A549 (cell line): Measurements from ENCODE around the gene SFRP5. TPM values are rescaled to one million over a fixed set of nuclear protein-coding genes. Genes with fewer than 3 reads are reported as not detected.
A peak's percentile ranks its signal among the peaks of the same experiment; 100 is the strongest.

Experiments
- ATAC-seq, 2 experiments: fragments of 200-7000 bp in 1 of 2; fragments of >200 bp in 1 of 2; cut with Nextera tagmentation in 1 of 2; cut with Tn5 transposase in 1 of 2; 3 replicates each; pipeline versions ENCODE4 v1.8.0 to v1.9.1; 2018 to 2020; ENCODE audit warnings: mild to moderate bottlenecking in 1 of 2, moderate library complexity in 1 of 2
- CTCF ChIA-PET: fragments of 300-600 bp; sonication (Branson Sonifier 250); formaldehyde crosslinking; extraction: SDS; loops from one replicate; lab custom pipeline; 2021; ENCODE audit warnings: antibody characterized with exemption, inconsistent platforms; lab: Yijun Ruan, JAX
- POLR2A ChIA-PET: fragments of 350-600 bp; formaldehyde crosslinking; extraction: SDS; loops from one replicate; lab custom pipeline; 2021; ENCODE audit warnings: antibody characterized with exemption, inconsistent platforms; lab: Yijun Ruan, JAX
- DNase-seq, 2 experiments: peaks; one replicate each; pipeline versions ENCODE4 v3.0.0 to v3.0.0-alpha.2; 2011 to 2016; ENCODE audit warnings: low read depth in 1 of 2, low spot score in 1 of 2
- FAIRE-seq: peaks from 2 replicates; lab custom pipeline; 2011; peaks lifted over from hg19 to GRCh38; lab: Jason Lieb, UNC
- H3K27ac ChIP-seq, 2 experiments: fragments of >200 bp; sonication (Bioruptor Twin); formaldehyde crosslinking; 3 replicates each; pipeline ENCODE4 v1.5.1; 2016 to 2017
- H3K4me1 ChIP-seq: fragments of >200 bp; sonication (Bioruptor Twin); formaldehyde crosslinking; 3 replicates; pipeline ENCODE4 v1.6.1; 2016
- H3K4me2 ChIP-seq: fragments of >200 bp; sonication (Bioruptor Twin); formaldehyde crosslinking; 3 replicates; pipeline ENCODE4 v1.6.1; 2016
- H3K4me3 ChIP-seq: fragments of >200 bp; sonication (Bioruptor Twin); formaldehyde crosslinking; 3 replicates; pipeline ENCODE4 v1.5.1; 2016
- H3K9me3 ChIP-seq: fragments of >200 bp; sonication (Bioruptor Twin); formaldehyde crosslinking; 3 replicates; pipeline ENCODE4 v1.6.1; 2016
- CBX2 ChIP-seq: fragments of 200-600 bp; sonication (generic); IDR thresholded peaks from 2 replicates; pipeline ENCODE4 v1.6.1; 2016; ENCODE audit warnings: low read depth, mild to moderate bottlenecking, borderline replicate concordance
- CBX8 ChIP-seq: fragments of 200-600 bp; sonication (generic); IDR thresholded peaks from 2 replicates; pipeline ENCODE4 v1.6.1; 2016
- CEBPB ChIP-seq, 2 experiments: fragments of >200 bp in 1 of 2; sonication (Bioruptor Twin) in 1 of 2; formaldehyde crosslinking in 1 of 2; IDR thresholded peaks; 2 replicates each; pipeline ENCODE4 v1.6.1; 2012 to 2016
- CHD2 ChIP-seq: fragments of 150-350 bp; IDR thresholded peaks from 2 replicates; pipeline ENCODE4 v1.6.1; 2014; ENCODE audit warnings: low read length; ENCODE audit not compliant: partially characterized antibody
- CHD4 ChIP-seq: fragments of 200-600 bp; sonication (generic); IDR thresholded peaks from 2 replicates; pipeline ENCODE4 v1.6.1; 2016; ENCODE audit warnings: antibody characterized with exemption, mild to moderate bottlenecking, borderline replicate concordance
- EHF ChIP-seq: fragments of 250-450 bp; sonication (Bioruptor Pico); IDR thresholded peaks from 2 replicates; pipeline ENCODE4 v1.5.0; 2020; ENCODE audit warnings: mild to moderate bottlenecking
- ESRRA ChIP-seq: fragments of 150-350 bp; IDR thresholded peaks from 2 replicates; pipeline ENCODE4 v1.6.1; 2014; ENCODE audit warnings: mild to moderate bottlenecking, low read length, borderline replicate concordance
- FOXS1 ChIP-seq: fragments of 250-450 bp; sonication (Bioruptor Pico); IDR thresholded peaks from 2 replicates; pipeline ENCODE4 v1.5.0; 2020; ENCODE audit warnings: mild to moderate bottlenecking, moderate library complexity
- HOXB13 ChIP-seq: fragments of 250-450 bp; sonication (Bioruptor Pico); IDR thresholded peaks from 2 replicates; pipeline ENCODE4 v1.5.0; 2020; ENCODE audit warnings: low read depth, mild to moderate bottlenecking, moderate library complexity
- MAFK ChIP-seq: fragments of 450-650 bp; IDR thresholded peaks from 2 replicates; pipeline ENCODE4 v1.6.1; 2014; ENCODE audit not compliant: partially characterized antibody
- NFE2L2 ChIP-seq: fragments of 150-350 bp; conservative IDR thresholded peaks from 2 replicates; pipeline ENCODE4 v1.6.1; 2014; ENCODE audit warnings: low read length
- SREBF2 ChIP-seq: fragments of 450-650 bp; IDR thresholded peaks from 2 replicates; pipeline ENCODE4 v1.6.1; 2014; ENCODE audit warnings: mild to moderate bottlenecking, moderate library complexity
- ZFP36 ChIP-seq: fragments of 450-650 bp; IDR thresholded peaks from 2 replicates; pipeline ENCODE4 v1.6.1; 2014; ENCODE audit warnings: borderline replicate concordance; ENCODE audit not compliant: partially characterized antibody
- WGBS: methylation state at CpG from one replicate; pipeline ENCODE4 v1.1.6; 2017; ENCODE audit errors: missing lambda C conversion rate; 5-methylcytosine and 5-hydroxymethylcytosine counted together
- polyA plus RNA-seq, 4 experiments: library from polyadenylated mRNA; depleted of rRNA in 3 of 4; stranded (reverse); fragments of >200 nt; fragmentation: RNase III in 1 of 4; extraction: RNeasy Plus Mini Kit Qiagen cat#74134 plus additional on column Dnase treatment in 1 of 4; gene quantifications; 2 replicates in 3 of 4; 3 replicates in 1 of 4; pipeline ENCODE4 v1.2.3, GENCODE V29; 2011 to 2017
- TF ChIP-seq, protein P1 (sequence below): fragments of >200 bp; sonication (Bioruptor Twin); formaldehyde crosslinking; IDR thresholded peaks from 3 replicates; pipeline ENCODE4 v1.5.1; 2016
- TF ChIP-seq, protein P2 (sequence below): fragments of 150-350 bp; IDR thresholded peaks from 2 replicates; pipeline ENCODE4 v1.6.1; 2014; ENCODE audit warnings: low read depth, mild to moderate bottlenecking, low read length
- TF ChIP-seq, protein P3 (sequence below): fragments of 250-450 bp; sonication (Bioruptor Pico); IDR thresholded peaks from 2 replicates; pipeline ENCODE4 v1.5.0; 2020; ENCODE audit warnings: low read depth, mild to moderate bottlenecking, moderate library complexity
- TF ChIP-seq, protein P4 (sequence below): IDR thresholded peaks from 2 replicates; pipeline ENCODE4 v1.6.1; 2012
- TF ChIP-seq, protein P5 (sequence below): IDR thresholded peaks from 2 replicates; pipeline ENCODE4 v1.6.1; 2012; ENCODE audit warnings: low read depth, borderline replicate concordance
- TF ChIP-seq, protein P6 (sequence below): fragments of >200 bp; sonication (Bioruptor Twin); formaldehyde crosslinking; IDR thresholded peaks from 2 replicates; pipeline ENCODE4 v1.6.1; 2016
- TF ChIP-seq, protein P7 (sequence below): fragments of 250-450 bp; sonication (Bioruptor Pico); IDR thresholded peaks from 2 replicates; pipeline ENCODE4 v1.5.0; 2021; ENCODE audit warnings: mild to moderate bottlenecking, moderate library complexity, borderline replicate concordance

Gene SFRP5
- polyA plus RNA-seq, 2 of the 4 experiments (the other 2 are of a cell fraction), result 0.50 to 1.2 TPM

DNA sequence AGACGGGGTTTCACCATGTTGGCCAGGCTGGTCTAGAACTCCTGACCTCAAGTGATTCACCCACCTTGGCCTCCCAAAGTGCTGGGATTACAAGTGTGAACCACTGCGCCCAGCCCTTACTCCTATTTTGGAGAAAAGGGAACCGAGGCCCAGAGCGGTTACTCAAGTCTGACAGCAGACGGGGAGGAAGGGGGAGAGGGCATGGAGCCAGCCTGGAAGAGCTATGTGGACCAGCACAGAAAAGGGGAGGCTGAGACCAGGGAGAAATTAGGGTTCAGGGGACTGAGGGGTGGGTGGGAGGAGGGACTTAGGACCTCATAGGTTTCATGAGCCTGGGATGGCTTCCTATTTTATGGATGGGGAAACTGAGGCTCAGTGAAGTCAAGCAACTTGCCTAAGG lies 1.5 kb downstream of the SFRP5 start:
- no peak overlapping the region for H3K27ac ChIP-seq
- CTCF ChIA-PET, result interaction anchor here (1.2 to 4.9 kb wide), 6 partner anchors 9 to 272 kb away, joined by 3 to 31 read pairs (median 8); no protein-coding TSS in a partner anchor
- no peak for ATAC-seq
- H3K4me2 ChIP-seq, result peak overlapping the region; percentile 96; the same call in 1 of the 3 replicates
- WGBS, result 90% methylated on average over 5 of the region's 5 CpGs
- DNase-seq, result no peak
- FAIRE-seq, result no peak
- no peaks in the 10 kb centered on the region for H3K9me3 ChIP-seq
- TF ChIP-seq MAFK (no peak), CHD4 (no peak)
- TF ChIP-seq, protein P1, sequence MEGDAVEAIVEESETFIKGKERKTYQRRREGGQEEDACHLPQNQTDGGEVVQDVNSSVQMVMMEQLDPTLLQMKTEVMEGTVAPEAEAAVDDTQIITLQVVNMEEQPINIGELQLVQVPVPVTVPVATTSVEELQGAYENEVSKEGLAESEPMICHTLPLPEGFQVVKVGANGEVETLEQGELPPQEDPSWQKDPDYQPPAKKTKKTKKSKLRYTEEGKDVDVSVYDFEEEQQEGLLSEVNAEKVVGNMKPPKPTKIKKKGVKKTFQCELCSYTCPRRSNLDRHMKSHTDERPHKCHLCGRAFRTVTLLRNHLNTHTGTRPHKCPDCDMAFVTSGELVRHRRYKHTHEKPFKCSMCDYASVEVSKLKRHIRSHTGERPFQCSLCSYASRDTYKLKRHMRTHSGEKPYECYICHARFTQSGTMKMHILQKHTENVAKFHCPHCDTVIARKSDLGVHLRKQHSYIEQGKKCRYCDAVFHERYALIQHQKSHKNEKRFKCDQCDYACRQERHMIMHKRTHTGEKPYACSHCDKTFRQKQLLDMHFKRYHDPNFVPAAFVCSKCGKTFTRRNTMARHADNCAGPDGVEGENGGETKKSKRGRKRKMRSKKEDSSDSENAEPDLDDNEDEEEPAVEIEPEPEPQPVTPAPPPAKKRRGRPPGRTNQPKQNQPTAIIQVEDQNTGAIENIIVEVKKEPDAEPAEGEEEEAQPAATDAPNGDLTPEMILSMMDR, result no peak
- no peak overlapping the region for H3K4me3 ChIP-seq
- H3K4me1 ChIP-seq, result peaks cover 4% of the 10 kb centered on the region; the same call in 2 of the 3 replicates
- POLR2A ChIA-PET, result no interaction called here

DNA sequence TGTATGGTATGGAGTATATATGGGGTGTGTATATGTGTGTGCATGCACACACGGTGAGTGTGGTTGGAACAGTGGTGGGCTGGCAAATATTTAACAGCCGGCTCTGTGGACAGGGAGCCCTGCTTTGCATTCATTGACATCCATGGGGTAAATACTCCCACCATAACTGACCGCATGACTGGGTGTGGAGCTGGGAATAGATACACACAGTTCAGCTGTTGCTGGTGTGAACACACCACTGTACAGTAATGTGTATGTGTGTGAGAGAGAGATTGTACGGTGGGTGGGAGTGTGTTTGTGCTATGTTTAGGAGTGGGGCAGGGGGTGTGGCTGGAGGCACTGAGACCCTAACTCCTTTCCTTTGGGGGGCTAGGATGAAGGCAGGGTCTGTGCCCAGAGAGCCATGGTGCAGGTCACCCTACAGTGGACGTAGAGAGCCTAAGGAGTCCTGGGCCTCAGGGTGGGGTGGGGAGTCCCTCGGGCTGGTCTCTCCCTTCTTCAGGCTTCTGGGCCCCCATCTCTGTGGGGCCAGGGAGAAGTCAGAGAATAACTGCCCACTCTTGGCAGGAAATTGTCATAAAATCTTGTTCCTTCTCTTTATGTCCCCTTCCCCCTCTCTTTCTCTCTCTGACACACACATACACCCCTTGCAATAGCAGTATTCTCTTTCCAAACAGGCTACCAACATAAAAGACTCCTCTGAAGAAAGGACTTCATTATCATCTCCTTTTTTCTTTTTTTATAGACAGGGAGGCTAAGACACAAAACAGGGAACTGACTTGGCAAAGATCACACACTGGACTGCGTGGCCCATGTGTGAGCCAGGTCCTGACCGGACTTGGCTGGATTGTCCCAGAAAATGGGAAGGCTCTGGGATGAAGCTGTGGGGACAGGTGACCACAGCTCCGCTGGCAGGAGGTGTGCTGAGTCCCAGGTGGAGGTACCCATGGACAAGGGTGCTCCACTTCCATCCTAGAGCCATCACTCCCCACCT lies 3.2 kb downstream of the SFRP5 start:
- POLR2A ChIA-PET, result no interaction called here
- Histone ChIP-seq H3K27ac (no peak overlapping the region), H3K4me2 (no peak overlapping the region), H3K4me1 (peaks cover 4% of the 10 kb centered on the region; the same call in 2 of the 3 replicates), H3K9me3 (no peaks in the 10 kb centered on the region), H3K4me3 (no peak overlapping the region)
- 83% methylated on average over 9 of the region's 9 CpGs for WGBS
- ATAC-seq (no peak), DNase-seq (no peak), FAIRE-seq (no peak)
- CTCF ChIA-PET, result interaction anchor here (0.7 to 7.5 kb wide), 10 partner anchors 8 to 273 kb away, joined by 3 to 75 read pairs (median 8); no protein-coding TSS in a partner anchor
- TF ChIP-seq CBX8 (no peak), ESRRA (no peak), HOXB13 (no peak), EHF (CRISPR knock-in tag) (no peak)
- TF ChIP-seq, protein P2, sequence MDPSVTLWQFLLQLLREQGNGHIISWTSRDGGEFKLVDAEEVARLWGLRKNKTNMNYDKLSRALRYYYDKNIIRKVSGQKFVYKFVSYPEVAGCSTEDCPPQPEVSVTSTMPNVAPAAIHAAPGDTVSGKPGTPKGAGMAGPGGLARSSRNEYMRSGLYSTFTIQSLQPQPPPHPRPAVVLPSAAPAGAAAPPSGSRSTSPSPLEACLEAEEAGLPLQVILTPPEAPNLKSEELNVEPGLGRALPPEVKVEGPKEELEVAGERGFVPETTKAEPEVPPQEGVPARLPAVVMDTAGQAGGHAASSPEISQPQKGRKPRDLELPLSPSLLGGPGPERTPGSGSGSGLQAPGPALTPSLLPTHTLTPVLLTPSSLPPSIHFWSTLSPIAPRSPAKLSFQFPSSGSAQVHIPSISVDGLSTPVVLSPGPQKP, result no peak

DNA sequence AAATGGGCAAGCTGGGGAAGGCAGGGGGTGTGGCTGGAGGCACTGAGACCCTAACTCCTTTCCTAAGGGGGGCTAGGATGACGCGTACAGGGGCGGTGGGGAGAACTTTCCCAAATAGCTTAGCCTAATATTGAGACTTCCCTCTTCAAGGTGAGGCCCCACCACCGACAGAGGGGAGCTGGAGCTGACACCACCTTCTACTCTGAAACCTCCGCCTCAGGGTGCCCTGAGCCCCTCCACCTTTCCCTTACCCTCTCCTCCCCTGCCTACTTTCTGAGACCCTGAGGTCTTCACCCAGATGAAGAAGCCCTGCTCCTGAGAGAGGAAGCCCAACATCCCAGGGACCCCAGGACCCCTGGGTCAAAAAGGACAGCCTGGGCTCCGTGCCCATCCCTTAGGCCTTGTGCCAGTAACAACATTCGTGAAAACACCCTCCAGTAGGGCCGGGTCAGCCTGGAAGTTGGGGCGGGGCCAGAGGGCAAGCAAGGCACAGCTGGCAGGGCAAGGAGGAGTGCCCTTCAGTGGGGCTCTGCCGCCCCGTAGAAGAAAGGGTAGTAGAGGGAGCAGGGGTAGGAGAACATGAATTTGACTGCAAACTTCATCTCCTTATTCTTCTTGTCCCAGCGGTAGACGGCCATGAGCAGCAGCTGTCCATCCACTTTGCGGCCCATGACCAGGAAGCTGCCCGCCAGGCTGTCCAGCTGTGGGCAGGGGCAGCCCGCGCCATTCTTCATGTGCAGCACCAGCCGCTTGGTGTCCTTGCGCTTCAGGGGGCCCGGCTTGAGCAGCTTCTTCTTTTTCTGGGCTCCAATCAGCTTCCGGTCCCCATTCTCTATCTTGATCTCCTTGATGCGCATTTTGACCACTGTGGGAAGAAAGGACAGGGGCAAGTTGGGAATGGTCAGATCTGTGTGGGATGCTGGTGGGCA lies 4.5 kb downstream of the SFRP5 start:
- Histone ChIP-seq H3K27ac (no peak overlapping the region), H3K4me2 (no peak overlapping the region), H3K4me3 (no peak overlapping the region), H3K4me1 (peaks cover 4% of the 10 kb centered on the region; the same call in 2 of the 3 replicates), H3K9me3 (no peaks in the 10 kb centered on the region)
- ChIA-PET POLR2A (interaction anchor here (0.6 kb wide), 1 partner anchor 109 kb away, joined by 3 read pairs; no protein-coding TSS in a partner anchor), CTCF (interaction anchor here (0.9 to 7.5 kb wide), 12 partner anchors 8 to 278 kb away, joined by 3 to 75 read pairs (median 5); no protein-coding TSS in a partner anchor)
- no peak for DNase-seq
- WGBS, result 85% methylated on average over 22 of the region's 22 CpGs
- no peak for FAIRE-seq
- ATAC-seq, result no peak
- TF ChIP-seq CEBPB (IDR thresholded peaks at IDR 0.05) (no peak), ZFP36 (no peak), SREBF2 (no peak), CHD2 (no peak), NFE2L2 (no peak), HOXB13 (no peak), CBX2 (no peak), FOXS1 (CRISPR knock-in tag) (no peak)
- TF ChIP-seq, protein P3, sequence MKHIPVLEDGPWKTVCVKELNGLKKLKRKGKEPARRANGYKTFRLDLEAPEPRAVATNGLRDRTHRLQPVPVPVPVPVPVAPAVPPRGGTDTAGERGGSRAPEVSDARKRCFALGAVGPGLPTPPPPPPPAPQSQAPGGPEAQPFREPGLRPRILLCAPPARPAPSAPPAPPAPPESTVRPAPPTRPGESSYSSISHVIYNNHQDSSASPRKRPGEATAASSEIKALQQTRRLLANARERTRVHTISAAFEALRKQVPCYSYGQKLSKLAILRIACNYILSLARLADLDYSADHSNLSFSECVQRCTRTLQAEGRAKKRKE (CRISPR knock-in tag), result no peak
- TF ChIP-seq, protein P4, sequence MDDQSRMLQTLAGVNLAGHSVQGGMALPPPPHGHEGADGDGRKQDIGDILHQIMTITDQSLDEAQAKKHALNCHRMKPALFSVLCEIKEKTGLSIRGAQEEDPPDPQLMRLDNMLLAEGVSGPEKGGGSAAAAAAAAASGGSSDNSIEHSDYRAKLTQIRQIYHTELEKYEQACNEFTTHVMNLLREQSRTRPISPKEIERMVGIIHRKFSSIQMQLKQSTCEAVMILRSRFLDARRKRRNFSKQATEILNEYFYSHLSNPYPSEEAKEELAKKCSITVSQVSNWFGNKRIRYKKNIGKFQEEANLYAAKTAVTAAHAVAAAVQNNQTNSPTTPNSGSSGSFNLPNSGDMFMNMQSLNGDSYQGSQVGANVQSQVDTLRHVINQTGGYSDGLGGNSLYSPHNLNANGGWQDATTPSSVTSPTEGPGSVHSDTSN, result no peak
- TF ChIP-seq, protein P5, sequence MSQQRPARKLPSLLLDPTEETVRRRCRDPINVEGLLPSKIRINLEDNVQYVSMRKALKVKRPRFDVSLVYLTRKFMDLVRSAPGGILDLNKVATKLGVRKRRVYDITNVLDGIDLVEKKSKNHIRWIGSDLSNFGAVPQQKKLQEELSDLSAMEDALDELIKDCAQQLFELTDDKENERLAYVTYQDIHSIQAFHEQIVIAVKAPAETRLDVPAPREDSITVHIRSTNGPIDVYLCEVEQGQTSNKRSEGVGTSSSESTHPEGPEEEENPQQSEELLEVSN, result no peak
- TF ChIP-seq, protein P6, sequence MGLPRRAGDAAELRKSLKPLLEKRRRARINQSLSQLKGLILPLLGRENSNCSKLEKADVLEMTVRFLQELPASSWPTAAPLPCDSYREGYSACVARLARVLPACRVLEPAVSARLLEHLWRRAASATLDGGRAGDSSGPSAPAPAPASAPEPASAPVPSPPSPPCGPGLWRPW, result no peak
- TF ChIP-seq, protein P7, sequence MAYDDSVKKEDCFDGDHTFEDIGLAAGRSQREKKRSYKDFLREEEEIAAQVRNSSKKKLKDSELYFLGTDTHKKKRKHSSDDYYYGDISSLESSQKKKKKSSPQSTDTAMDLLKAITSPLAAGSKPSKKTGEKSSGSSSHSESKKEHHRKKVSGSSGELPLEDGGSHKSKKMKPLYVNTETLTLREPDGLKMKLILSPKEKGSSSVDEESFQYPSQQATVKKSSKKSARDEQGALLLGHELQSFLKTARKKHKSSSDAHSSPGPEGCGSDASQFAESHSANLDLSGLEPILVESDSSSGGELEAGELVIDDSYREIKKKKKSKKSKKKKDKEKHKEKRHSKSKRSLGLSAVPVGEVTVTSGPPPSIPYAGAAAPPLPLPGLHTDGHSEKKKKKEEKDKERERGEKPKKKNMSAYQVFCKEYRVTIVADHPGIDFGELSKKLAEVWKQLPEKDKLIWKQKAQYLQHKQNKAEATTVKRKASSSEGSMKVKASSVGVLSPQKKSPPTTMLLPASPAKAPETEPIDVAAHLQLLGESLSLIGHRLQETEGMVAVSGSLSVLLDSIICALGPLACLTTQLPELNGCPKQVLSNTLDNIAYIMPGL (CRISPR knock-in tag), result no peak
